Fibroblast of the aortic adventitia (primary cell): Measurements from ENCODE around the gene MTERF1. TPM values are rescaled to one million over a fixed set of nuclear protein-coding genes. Genes with fewer than 3 reads are reported as not detected.
A peak's percentile ranks its signal among the peaks of the same experiment; 100 is the strongest.

Source experiments
- DNase-seq: peaks from one replicate; pipeline ENCODE4 v3.0.0-alpha.2; 2010; ENCODE audit warnings: low read depth
- H3K4me3 ChIP-seq: 2 replicates; pipeline ENCODE4 v1.5.1; 2011; ENCODE audit warnings: low read depth, mild to moderate bottlenecking, control low read depth, low read length, moderate library complexity
- CTCF ChIP-seq: IDR thresholded peaks from 2 replicates; pipeline ENCODE4 v1.5.1; 2011; ENCODE audit warnings: mild to moderate bottlenecking, low read length, control low read depth, inconsistent platforms; ENCODE audit not compliant: insufficient read depth
- total RNA-seq: library from RNA; depleted of rRNA; stranded (reverse); fragments of >200 nt; gene quantifications from 2 replicates; pipeline ENCODE4 v1.2.3, GENCODE V29; 2012; ENCODE audit warnings: low replicate concordance

MTERF1 gene
- total RNA-seq, 1 donor = 15.8 TPM

GRCh38 chr7:91880016-91880412 is 488 bp downstream of the MTERF1 start:
- H3K4me3 ChIP-seq = peak overlapping the region; percentile 87
- TF ChIP-seq CTCF = no peak
- DNase-seq = peak; percentile 17

DNA sequence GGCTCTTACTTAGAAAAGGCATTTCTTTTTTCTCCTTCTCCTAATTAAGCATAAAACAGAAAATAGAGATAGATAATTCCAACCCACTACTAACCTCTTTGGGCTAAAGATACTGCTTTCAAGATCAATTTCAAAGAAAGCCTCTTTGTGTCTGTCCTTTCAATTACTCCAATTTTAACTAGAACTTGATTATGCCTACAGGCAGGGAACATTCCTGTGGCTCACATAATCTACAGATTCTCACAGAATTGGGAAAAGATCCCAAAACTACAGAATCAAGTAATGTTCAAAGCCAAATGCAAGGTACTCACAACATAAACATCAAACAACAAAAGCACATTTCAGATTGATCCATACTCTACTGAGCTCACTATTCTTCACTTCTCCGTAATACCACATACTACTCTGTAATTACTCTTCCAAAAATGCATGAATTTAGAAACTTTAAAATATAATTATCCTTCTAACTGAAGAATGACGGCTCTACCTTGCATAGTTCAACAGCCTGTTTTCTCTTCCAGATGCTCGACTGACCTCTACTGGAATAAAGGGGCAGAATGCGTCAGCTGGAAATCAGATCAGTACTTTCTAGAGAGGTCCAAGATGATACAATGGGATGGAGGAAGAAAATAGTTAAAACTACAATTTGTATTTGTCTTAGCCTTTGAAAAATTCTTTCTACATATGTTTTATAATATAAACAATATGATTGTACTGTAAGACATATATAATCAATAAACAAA is 3.9 kb downstream of the MTERF1 start:
- TF ChIP-seq CTCF = peak; percentile 73
- DNase-seq = peak; percentile 65
- H3K4me3 ChIP-seq = no peak overlapping the region

DNA sequence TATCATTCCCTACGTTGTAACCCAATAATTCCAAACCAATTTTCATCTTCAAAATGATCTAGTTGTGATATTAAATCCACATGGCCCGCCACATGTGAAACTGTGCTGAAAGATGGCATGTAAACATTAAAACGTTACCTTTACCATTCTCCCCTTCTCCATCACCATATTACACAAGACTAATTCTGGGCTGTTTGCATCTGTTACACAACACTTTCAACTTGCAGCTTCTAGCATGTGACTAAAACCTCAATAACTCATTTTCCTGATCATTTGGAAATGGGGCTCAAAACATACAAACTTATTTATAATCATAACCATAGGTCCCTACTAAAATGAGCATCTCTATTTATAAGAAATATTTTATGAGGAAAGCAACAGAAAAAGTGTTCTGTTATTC is 4.7 kb downstream of the MTERF1 start:
- peak; percentile 27 for DNase-seq
- no peak for TF ChIP-seq CTCF
- H3K4me3 ChIP-seq = no peak overlapping the region

GRCh38 chr7:91872928-91873327 is 7.6 kb downstream of the MTERF1 start:
- DNase-seq = no peak
- no peak for TF ChIP-seq CTCF
- H3K4me3 ChIP-seq = no peak overlapping the region

DNA sequence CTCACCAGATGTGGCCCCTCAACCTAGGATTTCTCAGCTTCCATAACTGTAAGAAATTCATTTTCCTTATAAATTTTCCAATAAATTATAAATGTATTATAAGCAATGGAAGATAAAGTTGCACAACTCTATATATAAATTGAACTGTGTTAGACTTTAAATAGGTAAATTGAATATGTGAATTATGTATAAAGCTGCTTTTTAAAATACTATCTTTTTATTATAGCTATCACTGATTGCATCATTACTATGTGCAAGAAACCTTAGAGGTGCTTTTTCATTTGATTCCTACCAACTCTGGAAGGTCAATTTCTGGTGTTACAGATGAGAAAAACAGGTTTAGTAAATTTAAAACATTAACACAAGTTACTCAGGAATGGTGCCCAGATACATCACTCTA is 8.4 kb downstream of the MTERF1 start:
- TF ChIP-seq CTCF = no peak
- H3K4me3 ChIP-seq = no peak overlapping the region
- no peak for DNase-seq

- TF ChIP-seq CTCF = peak; percentile 30
- no peak overlapping the region for H3K4me3 ChIP-seq
- peak; percentile 23 for DNase-seq
Observed at GRCh38 chr7:91869661-91870060, 10.8 kb downstream of the MTERF1 start.
